ENCODE measurements around the gene PEG3. TPM values are rescaled to one million over a fixed set of nuclear protein-coding genes. Genes with fewer than 3 reads are reported as not detected.
A peak's percentile ranks its signal among the peaks of the same experiment; 100 is the strongest.

Gene PEG3
- total and polyA plus RNA-seq, 2 of the 13 experiments (the other 11 are each of a cell fraction or from before 2014, with no cell fraction given), result 217 to 394 TPM

- TF ChIP-seq CEBPZ (IDR thresholded peaks at IDR 0.05; ENCODE audit: low read length), result no peak
- 0 out of 2 replicates have a peak, but pooled peaks have one; percentile 36 for TF ChIP-seq ZNF770 (CRISPR knock-in tag; IDR thresholded peaks at IDR 0.05)
- no peak for TF ChIP-seq ZNF720 (CRISPR knock-in tag; IDR thresholded peaks at IDR 0.05)
- no peak for TF ChIP-seq POGZ (CRISPR knock-in tag; IDR thresholded peaks at IDR 0.05)
- TF ChIP-seq GPN1 (CRISPR knock-in tag; IDR thresholded peaks at IDR 0.05; ENCODE audit: borderline replicate concordance), result 0 out of 2 replicates have a peak, but pooled peaks have one; percentile 27
- TF ChIP-seq NFE2L1 (CRISPR knock-in tag; IDR thresholded peaks at IDR 0.05; ENCODE audit: borderline replicate concordance), result no peak
- TF ChIP-seq ZNF549 (CRISPR knock-in tag; IDR thresholded peaks at IDR 0.05), result no peak
- no peak for TF ChIP-seq SMARCC2 (IDR thresholded peaks at IDR 0.05)
- no peak for TF ChIP-seq BCL6 (CRISPR knock-in tag; IDR thresholded peaks at IDR 0.05)
- no peak for TF ChIP-seq CTCF (CRISPR knock-in tag; IDR thresholded peaks at IDR 0.05)
- TF ChIP-seq MTA1 (CRISPR knock-in tag; IDR thresholded peaks at IDR 0.05; ENCODE audit: borderline replicate concordance), result no peak
- TF ChIP-seq BATF2 (CRISPR knock-in tag; IDR thresholded peaks at IDR 0.05), result no peak
- TF ChIP-seq NFE2 (CRISPR knock-in tag; IDR thresholded peaks at IDR 0.05), result peak; percentile 47; the same call in 1 of the 2 replicates
- TF ChIP-seq SAP130 (CRISPR knock-in tag; IDR thresholded peaks at IDR 0.05; ENCODE audit: low read depth), result 0 out of 2 replicates have a peak, but pooled peaks have one; percentile 26
- peak; percentile 14; the same call in 1 of the 2 replicates for TF ChIP-seq MAFF (IDR thresholded peaks at IDR 0.05; ENCODE audit: low read depth, low read length)
- 0 out of 2 replicates have a peak, but pooled peaks have one; percentile 18 for TF ChIP-seq UBTF (CRISPR knock-in tag; IDR thresholded peaks at IDR 0.05)
- peak; percentile 41; the same call in 1 of the 2 replicates for TF ChIP-seq FOSL2 (CRISPR knock-in tag; IDR thresholded peaks at IDR 0.05)
- TF ChIP-seq SP4 (CRISPR knock-in tag; IDR thresholded peaks at IDR 0.05), result no peak
- no peak for TF ChIP-seq TIGD3 (CRISPR knock-in tag; IDR thresholded peaks at IDR 0.05; ENCODE audit: borderline replicate concordance)
Measured at GRCh38 chr19:56875717-56876116, 35.2 kb upstream of the PEG3 start (continued).

All from HepG2 (cell line).